Measurements from ENCODE around the gene ANXA11.

GRCh38 chr10:80201608-80202141 lies 3.7 kb downstream of the ANXA11 start:
- TF ChIP-seq, protein P1, sequence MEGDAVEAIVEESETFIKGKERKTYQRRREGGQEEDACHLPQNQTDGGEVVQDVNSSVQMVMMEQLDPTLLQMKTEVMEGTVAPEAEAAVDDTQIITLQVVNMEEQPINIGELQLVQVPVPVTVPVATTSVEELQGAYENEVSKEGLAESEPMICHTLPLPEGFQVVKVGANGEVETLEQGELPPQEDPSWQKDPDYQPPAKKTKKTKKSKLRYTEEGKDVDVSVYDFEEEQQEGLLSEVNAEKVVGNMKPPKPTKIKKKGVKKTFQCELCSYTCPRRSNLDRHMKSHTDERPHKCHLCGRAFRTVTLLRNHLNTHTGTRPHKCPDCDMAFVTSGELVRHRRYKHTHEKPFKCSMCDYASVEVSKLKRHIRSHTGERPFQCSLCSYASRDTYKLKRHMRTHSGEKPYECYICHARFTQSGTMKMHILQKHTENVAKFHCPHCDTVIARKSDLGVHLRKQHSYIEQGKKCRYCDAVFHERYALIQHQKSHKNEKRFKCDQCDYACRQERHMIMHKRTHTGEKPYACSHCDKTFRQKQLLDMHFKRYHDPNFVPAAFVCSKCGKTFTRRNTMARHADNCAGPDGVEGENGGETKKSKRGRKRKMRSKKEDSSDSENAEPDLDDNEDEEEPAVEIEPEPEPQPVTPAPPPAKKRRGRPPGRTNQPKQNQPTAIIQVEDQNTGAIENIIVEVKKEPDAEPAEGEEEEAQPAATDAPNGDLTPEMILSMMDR (IDR thresholded peaks at IDR 0.05) = no peak
- no peak for TF ChIP-seq POLR2AphosphoS5 (IDR thresholded peaks at IDR 0.05)
- no peak for TF ChIP-seq POLR2A (IDR thresholded peaks at IDR 0.05)

All from prostate gland (tissue), 2 donors.